Stimulated activated CD4-positive, alpha-beta T cell treated with anti-CD3 and anti-CD28 coated beads, Interleukin-12 subunit alpha, Interleukin-12 subunit beta, amount 100 ng/mL, for 4 hours (primary cell): ENCODE results near the gene ATP10A.

ENCODE experiments used
- DNase-seq: peaks from one replicate; pipeline ENCODE4 v3.0.0-alpha.2; 2020

ATP10A gene, protein sequence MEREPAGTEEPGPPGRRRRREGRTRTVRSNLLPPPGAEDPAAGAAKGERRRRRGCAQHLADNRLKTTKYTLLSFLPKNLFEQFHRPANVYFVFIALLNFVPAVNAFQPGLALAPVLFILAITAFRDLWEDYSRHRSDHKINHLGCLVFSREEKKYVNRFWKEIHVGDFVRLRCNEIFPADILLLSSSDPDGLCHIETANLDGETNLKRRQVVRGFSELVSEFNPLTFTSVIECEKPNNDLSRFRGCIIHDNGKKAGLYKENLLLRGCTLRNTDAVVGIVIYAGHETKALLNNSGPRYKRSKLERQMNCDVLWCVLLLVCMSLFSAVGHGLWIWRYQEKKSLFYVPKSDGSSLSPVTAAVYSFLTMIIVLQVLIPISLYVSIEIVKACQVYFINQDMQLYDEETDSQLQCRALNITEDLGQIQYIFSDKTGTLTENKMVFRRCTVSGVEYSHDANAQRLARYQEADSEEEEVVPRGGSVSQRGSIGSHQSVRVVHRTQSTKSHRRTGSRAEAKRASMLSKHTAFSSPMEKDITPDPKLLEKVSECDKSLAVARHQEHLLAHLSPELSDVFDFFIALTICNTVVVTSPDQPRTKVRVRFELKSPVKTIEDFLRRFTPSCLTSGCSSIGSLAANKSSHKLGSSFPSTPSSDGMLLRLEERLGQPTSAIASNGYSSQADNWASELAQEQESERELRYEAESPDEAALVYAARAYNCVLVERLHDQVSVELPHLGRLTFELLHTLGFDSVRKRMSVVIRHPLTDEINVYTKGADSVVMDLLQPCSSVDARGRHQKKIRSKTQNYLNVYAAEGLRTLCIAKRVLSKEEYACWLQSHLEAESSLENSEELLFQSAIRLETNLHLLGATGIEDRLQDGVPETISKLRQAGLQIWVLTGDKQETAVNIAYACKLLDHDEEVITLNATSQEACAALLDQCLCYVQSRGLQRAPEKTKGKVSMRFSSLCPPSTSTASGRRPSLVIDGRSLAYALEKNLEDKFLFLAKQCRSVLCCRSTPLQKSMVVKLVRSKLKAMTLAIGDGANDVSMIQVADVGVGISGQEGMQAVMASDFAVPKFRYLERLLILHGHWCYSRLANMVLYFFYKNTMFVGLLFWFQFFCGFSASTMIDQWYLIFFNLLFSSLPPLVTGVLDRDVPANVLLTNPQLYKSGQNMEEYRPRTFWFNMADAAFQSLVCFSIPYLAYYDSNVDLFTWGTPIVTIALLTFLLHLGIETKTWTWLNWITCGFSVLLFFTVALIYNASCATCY (N-terminal part only)

DNA sequence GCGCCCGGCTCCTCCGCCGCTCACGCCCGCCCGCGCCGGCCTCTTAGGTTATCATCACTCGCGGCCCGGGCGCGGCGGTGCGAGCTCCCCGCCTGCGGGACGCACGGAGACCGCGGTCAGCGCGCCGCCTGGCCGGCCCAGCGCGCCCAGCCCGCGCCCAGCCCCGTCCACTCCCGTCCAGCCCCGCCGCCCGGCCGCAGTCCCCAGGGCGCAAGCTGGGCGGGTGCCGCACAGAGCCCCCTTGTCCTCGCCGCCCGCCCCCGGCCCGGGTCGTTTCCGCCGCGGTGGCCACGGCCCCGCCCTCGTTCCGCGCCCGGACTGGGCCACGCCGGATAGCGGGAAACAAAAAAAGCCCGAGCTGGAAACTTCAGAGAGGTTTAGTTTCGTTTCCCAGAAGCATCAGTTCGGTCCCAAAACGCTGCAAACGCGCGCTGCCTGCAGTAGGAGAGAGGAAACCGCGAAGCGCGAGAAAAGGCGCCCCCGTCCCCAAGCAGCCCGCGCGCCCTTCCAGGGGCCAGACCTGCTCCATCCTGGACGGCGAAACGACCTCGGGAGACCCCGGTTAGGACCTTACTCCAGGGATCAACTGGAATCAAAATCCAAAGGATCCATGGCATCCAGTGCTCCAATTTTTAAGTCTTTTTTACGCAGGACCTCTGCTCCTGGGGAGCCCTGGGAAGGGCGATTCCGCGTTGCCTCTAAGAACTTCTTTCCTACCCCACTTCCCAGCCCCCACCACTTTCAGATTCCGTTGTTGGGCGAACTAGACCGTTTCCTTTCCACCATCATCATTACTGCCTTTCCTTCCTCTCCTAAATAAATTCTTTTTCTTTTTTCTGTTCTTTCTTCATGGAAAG lies at the start of gene ATP10A:
Gene ATP10A, minus strand, starts transcription at position 217 of the 857 bp plus-strand sequence. CDS start 231 bp downstream, outside the sequence.
- peak; percentile 54 for DNase-seq

DNA sequence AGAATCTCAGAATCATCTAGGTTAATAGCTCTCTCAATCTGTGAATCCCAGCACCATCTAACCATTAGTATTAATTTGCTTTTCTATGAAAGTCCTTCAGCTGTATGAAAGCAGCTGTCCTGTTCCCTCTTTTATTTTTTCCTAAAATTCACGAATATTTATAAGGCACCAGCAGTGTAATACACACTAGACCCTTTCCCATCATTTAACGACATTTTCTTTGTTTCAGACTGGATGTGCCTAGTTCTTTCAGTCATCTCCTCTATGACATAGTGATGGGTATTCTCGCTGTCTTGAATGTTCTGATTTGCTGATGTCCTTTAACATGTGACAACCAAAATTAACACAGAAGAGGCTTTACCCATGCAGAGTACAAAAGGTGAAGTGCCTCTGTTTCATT lies 48.9 kb upstream of the ATP10A start:
- DNase-seq, result no peak

DNA sequence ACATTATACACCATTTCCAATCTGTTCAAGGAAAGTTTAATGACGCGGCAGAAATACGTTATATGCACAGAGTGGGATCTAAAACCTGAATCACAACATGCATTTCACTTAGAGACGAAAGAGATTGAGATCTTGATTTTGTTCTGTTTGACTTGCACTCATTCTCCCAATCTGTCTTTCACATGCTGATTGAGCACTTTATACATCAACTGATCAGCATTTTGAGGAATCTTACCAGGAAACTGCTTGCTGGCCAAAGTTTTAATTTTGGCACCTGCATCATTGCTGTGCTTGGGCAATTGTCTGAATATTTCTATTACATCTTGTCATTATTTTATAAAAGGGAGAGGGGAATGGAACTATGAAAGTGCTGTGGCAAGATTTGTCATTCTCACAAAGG lies 47.7 kb upstream of the ATP10A start:
- no peak for DNase-seq

DNA sequence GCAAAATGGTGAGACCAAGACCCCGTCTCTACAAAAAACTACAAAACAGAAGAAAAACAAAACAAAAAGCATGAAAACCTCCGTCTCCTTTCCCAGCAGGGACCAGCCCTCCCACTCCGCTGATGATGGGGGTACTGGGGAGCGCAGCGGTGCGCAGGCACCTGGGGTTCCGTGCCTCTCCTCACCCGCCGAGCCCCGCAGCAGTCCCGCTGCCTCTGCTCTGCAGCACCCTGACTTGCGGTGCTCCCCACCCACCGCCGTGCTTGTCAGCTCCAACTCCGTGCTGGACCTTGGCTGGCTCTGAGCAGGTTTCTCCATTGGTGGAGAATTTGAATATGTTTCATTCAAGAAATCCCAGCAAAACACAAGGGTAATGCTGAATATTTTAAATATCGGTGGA lies 46.7 kb upstream of the ATP10A start:
- no peak for DNase-seq

DNA sequence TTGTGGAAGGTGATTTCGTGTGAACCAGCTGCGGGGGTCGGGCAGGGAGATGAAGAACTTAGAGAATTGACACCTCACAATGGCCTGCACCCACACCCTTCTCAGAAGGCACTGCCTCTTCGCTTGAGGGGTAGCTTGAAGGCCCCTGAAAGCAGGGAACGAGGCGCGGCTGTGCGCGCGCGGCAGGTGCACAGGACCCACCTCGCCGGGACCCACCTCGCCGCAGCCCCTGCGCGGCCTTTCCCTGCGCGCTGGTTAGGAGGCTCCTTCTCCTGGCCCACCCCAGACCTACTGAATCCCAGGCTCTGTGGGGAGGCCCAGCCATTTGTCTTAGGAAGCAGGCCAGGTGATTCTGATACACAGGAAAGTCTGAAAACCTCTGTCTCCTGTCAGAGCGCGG lies 46.2 kb upstream of the ATP10A start:
- no peak for DNase-seq

DNA sequence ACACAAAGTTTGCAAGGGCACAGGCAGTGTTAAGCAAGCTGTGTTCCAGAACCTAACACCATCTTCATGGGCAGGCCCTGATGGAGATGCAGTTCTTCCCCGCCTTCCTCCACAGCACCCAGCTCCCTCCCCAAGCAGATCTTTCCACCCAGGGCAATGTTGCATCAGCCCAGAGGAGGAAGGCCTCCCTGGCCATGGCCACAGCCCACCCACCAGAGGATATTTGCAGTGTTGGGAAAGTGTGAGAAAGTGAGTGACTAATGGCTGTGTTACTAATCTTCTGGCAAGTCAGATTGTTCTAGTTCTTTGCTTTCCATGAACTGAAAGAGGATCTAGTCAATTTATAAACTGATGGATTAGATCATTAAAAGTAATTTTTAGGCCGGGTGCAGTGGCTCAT lies 42.0 kb upstream of the ATP10A start:
- DNase-seq, result peak; percentile 7

DNA sequence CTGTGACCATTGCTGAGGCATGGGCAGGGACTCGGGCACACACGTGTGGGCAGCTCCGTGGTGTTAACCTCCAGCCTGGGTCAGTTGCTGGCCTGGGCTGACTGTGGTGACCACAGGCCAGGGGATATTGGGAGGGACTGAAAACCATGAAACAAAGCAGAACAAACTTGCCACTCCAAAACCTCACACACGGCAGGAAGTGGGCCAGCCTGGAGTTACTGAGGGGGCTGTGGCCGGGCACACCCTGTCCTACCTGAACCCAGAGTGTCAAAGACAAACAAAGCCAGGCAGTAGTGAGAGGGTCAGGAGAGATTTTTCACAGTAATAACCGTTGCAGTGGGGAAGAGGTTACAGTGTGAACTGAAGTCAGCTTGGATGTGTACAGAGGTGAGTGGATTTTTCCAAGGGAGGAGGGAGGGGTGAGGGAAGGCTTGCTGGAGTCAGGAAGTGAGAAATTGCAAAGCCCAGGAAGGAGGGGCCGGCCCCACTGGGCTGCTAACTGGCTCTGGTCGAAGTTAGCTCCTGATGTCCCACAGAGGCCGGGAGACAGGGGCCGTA lies 40.0 kb upstream of the ATP10A start:
- DNase-seq, result no peak

DNA sequence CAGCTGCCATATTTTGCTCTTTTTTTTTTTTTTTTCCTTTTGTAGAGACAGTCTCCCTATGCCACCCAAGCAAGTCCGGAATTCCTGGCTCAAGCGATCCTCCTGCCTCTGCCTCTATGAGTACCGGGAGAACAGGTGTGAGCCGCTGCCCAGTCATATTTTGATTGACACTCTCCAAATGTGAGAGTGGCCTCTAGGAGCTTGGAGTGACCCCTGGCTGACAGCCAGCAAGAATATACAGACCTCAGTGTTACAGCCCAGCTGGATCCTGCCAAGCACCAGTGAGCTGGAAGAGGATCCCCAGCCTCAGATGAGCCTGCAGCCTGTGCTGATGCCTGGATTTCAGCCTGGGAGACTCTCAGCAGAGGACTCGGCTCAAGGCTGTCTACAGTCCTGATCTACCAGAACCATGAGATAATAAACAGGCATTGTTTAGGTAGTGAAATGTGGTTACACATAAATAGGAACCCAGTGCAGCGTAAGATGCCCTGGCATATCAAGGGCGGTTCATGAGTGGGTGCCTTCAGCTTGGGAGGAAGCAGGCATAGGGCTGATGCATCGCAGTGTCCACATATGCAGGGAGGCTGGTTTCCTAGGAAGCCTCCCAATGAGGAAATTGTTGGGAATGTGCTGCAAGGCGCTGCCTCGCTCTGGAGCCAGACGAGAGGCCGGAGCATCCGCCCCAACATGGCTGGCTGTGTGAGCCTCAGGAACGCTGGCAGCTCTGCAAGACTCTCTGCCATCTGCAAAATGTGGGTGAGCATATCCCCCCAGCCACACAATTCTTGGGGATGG lies 38.9 kb upstream of the ATP10A start:
- no peak for DNase-seq

DNA sequence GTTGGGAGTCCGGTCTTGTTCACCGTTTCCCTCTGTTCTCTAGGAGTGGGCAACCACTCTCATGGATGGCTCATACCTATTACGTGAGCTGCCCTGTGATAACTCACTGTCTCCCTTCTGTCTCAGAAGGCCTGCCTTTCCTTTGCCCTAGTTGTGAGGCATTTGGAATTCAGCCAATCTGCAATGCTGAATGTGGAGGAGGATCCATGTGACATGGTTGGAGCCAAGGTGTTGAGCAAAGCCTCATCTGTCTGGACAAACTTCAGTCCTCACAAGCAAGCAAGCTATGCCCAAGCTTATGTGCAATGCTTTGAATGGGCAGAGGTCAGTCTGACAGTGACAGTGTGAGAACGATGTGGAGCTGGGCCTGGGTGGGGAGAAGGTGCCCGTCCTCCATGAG lies 37.8 kb upstream of the ATP10A start:
- DNase-seq, result no peak

DNA sequence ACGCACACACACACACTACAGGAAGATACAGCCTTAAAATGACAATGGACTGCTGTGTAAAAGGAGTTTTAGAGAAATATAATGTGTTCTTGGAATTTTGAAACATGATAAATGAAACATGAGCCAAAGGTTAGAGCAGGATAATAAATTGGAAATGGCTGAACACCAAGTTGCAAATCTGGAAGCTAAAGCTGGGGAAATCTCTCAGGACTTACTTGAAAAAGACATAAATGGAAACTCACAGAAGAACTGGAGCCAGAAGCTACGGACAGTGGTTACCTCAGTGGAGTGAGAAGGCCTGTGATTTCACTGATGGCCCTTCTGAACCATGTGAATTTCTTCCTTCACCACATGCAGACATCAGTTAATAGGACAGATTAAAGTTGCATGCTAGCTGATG lies 37.3 kb upstream of the ATP10A start:
- no peak for DNase-seq

DNA sequence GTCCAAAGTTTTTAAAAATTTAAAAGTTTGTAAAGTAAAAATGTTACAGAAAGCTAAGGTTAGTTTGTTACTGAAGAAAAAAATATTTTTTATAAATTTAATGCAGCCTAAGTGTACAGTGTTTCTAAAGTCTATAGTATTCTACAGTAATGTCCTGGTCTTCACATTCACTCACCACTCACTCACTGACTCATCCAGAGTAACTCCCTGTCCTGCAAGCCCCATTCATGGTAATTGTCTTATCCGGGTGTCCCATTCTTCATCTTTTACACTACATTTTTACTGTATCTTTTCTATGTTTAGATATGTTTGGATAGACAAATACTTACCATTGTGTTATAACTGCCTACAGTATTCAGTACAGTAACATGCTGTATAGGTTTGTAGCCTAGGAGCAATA lies 36.7 kb upstream of the ATP10A start:
- DNase-seq, result no peak

DNA sequence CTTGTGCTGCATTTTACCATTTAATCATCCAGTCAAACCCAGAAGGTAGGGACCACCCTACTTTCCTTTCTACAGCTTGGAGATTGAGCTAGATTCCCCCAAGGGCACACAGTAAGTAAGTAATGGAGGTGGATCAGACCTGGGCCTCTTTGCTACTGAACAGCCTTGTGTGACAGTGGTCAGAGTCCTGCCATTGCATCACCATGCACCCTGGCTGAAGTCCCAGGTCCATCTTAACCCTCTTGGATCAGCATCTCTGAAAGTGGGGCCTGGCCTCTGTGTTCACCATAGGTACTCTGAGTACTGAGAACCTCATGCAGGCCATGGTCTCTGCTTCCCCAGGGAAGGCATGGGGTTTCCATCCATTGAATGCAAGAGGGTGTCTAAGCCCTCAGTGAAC lies 34.5 kb upstream of the ATP10A start:
- no peak for DNase-seq

DNA sequence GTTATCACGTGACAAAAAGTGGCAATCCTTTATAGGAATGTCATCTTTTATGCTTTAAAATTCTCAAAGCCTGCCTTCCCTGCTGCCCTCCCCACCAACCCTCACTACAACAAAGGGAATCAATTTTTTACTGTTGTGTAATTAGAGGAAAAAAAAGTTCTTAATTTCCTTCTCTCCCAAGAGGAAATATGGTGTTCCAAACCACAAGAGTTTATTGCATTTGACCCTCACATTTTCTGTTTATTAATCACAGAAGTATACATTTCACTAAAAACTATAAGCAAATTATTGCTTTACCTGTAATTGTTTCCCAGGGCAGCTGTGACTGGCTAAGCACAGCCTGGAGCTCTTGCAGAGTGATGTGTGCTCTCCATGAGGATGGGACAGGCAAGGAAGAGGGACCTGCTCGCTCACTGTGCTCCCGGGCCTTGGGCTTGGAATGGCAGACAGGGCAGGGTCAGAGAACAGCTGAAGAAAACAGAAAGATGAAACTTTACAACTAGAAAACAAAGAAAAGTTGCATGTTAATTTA lies 31.3 kb upstream of the ATP10A start:
- no peak for DNase-seq

DNA sequence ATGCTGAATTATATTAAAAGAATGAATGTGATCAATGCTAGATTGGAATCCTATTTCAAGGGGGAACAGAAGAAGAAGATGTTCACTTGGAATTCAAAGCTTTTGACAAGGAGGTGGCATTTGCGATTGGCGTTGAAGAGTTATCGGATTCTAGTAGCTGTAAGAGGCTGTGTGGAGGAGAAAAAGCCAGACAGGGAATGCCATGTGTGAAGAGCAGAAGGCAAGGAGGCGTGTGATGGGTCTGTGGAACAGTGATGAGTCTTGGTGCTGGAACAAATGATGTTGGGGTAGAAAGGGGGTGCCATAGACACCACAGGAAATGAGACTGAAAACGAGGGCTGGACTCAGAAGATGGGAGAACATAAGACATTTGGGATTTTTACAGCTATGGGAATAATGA lies 30.5 kb upstream of the ATP10A start:
- DNase-seq, result no peak

DNA sequence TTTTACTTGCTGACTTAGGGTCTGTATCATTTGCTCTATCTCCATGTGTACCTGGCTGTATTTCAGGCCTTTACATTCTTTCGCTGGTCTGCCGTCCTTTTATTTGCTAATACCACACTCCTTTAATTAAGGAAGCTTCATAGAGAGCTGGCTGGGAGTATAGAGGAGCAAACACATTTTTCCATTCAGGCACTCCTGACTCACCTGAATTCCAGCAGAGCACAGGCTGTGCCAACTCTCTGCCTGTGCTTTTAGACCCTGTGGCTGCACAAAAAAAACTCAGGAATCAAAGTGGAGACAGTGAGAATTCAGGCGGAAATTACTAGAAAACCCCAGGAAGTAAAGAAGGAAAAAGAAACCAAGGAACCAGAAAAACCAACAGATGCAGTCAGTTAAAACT lies 29.0 kb upstream of the ATP10A start:
- DNase-seq, result no peak

DNA sequence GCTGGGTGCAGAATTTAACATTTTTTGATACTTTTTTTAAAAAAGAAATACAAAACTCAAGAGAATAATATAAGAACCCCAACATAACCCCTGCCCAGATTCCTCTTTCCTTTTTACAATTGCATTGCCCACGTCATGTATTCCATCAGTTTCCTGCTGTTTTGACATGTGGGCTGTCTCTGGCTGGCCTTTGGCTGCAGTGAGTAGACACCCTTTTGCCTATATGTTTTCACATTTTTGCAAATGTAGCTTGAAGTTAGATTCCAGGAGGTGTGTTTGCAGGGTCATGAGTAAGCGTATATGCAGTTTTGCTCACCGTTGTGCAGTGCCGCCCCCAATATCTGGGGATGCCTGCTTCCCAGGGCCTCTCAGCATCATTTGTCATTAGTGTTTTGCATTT lies 28.0 kb upstream of the ATP10A start:
- no peak for DNase-seq

DNA sequence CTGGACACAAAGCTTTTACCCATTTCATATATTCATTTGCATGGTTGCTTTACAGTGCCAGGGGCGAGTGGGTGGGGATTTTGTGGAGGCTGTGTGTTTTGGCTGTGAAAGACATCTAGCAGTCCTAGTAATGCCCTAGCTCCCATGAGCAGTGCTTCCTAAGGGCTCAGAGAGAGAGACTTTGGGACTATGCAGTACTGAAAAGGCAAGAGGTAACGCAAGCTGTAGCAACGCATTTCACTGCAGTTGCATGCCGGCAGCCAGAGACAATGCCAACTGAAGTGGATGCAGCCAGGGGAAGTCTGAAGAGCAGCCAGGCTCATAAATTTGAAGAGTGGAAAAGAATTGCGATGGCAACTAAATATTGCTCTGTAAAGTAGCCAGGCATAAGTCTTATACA lies 27.4 kb upstream of the ATP10A start:
- DNase-seq, result no peak

DNA sequence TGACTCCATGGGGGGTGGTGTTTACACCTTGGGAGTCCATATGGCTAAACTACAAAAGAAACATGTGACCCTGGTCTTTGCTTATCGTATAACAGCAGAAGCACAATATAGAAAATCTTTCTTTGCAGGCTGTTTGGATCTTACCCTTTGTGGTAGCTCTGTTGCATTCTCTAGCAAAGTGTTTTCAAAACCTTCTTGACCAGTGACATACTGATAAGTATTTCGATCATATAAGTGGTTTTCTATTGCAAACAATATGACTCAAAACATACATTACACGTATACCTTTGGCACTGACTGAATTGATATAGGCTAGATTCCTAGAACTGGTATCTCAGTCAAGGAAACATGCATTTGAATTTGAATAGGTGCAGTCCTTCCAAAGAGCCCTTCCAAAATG lies 24.7 kb upstream of the ATP10A start:
- no peak for DNase-seq

DNA sequence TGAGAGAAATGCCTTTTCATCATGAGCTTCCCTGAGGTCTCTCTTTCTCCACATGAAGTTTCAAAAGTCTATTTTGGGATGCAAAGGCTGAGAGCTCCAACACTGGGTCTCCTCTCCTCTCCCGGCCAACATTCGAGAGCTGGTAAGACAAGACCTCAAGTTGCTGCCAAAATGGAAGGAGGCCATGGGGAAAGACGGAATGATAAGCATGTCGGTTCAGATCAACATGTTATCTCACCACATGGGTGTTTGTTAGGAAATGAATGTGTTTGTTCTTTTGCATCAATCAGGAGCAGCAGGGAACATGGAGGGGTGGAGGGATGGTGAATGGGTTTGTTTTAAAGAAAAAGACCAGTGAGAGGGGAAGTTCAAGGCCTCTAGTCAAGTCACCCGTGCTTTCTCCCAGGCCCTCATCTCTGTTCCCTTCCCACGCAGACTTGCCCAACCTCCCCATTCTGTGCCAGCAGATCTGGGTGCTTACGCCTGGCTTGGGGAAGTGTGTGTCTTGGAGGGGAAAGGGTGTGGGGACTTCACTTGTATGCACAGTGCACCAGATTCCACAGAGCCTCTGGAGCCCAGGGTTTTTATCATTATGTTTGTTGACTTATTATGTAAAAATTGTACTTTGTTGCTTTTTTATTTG lies 23.5 kb upstream of the ATP10A start:
- DNase-seq, result no peak

DNA sequence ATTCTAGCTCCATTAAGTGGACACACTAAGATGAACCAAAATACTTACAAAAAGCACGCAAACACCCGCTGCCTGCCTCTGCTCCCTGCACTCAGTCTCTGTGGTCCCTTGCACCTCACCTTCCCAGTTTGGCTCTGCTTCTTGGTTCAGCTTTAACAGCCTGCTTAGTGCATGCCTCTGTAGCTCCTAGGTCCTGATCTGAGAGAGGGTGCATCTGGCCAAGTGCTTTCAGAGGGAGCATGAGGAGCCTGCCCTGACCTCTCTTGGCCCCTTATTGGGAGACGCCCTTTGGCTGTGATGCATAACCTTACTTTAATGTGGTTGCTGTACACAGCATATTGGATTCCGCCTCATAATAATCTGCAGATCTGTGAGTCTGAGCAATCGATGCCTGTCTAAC lies 21.2 kb upstream of the ATP10A start:
- DNase-seq, result no peak
